IMR-90 (cell line): ENCODE measurements around the gene MAVS. TPM values are rescaled to one million over a fixed set of nuclear protein-coding genes. Genes with fewer than 3 reads are reported as not detected.

Experiments
- ATAC-seq: fragments of 200-7000 bp; cut with Tn5 transposase; 2 replicates; pipeline ENCODE4 v1.9.1; 2020; ENCODE audit warnings: low read depth, mild to moderate bottlenecking, moderate library complexity
- BruUV-seq: library from RNA; stranded (reverse); fragments of 400-500 nt; replicated peaks from 2 replicates; lab custom pipeline; 2021; lab: Mats Ljungman, UMichigan
- CTCF ChIA-PET: fragments of 300-600 bp; formaldehyde crosslinking; extraction: SDS; loops from one replicate; lab custom pipeline; 2021; ENCODE audit warnings: antibody characterized with exemption; lab: Yijun Ruan, JAX
- POLR2A ChIA-PET: fragments of 300-600 bp; sonication (Branson Sonifier 250); formaldehyde crosslinking; loops from one replicate; lab custom pipeline; 2022; ENCODE audit warnings: antibody characterized with exemption; ENCODE audit not compliant: unreplicated experiment; lab: Charles Lee
- DNase-seq: peaks from one replicate; pipeline ENCODE4 v3.0.0; 2013
- H2AFZ ChIP-seq: replicated peaks from 2 replicates; pipeline ENCODE3; 2013; ENCODE audit warnings: low read length, mild to moderate bottlenecking; ENCODE audit not compliant: poor library complexity
- H2AK5ac ChIP-seq: 2 replicates; pipeline ENCODE4 v1.6.1; 2013; ENCODE audit warnings: low read depth, low read length, inconsistent platforms
- H2AK9ac ChIP-seq: replicated peaks from 2 replicates; pipeline ENCODE3; 2013; ENCODE audit warnings: mild to moderate bottlenecking, low read depth, low read length, moderate library complexity; ENCODE audit not compliant: poor library complexity
- H2BK120ac ChIP-seq: 2 replicates; pipeline ENCODE4 v1.6.1; 2013; ENCODE audit warnings: low read depth, low read length, inconsistent platforms
- H2BK15ac ChIP-seq: 3 replicates; pipeline ENCODE4 v1.6.1; 2013; ENCODE audit warnings: low read depth, low read length, inconsistent platforms
- H2BK20ac ChIP-seq: 2 replicates; pipeline ENCODE4 v1.6.1; 2013; ENCODE audit warnings: low read depth, mild to moderate bottlenecking, inconsistent platforms, low read length, moderate library complexity
- H2BK5ac ChIP-seq: 2 replicates; pipeline ENCODE4 v1.6.1; 2013; ENCODE audit warnings: mild to moderate bottlenecking, low read depth, low read length, inconsistent platforms; ENCODE audit not compliant: poor library complexity, severe bottlenecking
- H3K14ac ChIP-seq: replicated peaks from 2 replicates; pipeline ENCODE4 v1.6.1; 2013; ENCODE audit warnings: low read depth, low read length, inconsistent platforms
- H3K18ac ChIP-seq: 2 replicates; pipeline ENCODE4 v1.6.1; 2013; ENCODE audit warnings: low read depth, low read length, control low read depth
- H3K23ac ChIP-seq: 2 replicates; pipeline ENCODE4 v1.6.1; 2013; ENCODE audit warnings: low read depth, low read length, inconsistent platforms
- H3K27ac ChIP-seq: 2 replicates; pipeline ENCODE4 v1.5.1; 2013; ENCODE audit warnings: mild to moderate bottlenecking, control low read depth, low read length; ENCODE audit not compliant: insufficient read depth
- H3K27me3 ChIP-seq: 2 replicates; pipeline ENCODE4 v1.6.1; 2013; ENCODE audit warnings: low read length; ENCODE audit not compliant: control insufficient read depth, insufficient read depth
- H3K36me3 ChIP-seq: 2 replicates; pipeline ENCODE4 v1.6.1; 2013; ENCODE audit warnings: low read length, mixed read lengths; ENCODE audit not compliant: control insufficient read depth, insufficient read depth
- H3K4ac ChIP-seq: 2 replicates; pipeline ENCODE4 v1.6.1; 2013; ENCODE audit warnings: low read depth, low read length, inconsistent platforms
- H3K4me1 ChIP-seq: 2 replicates; pipeline ENCODE4 v1.6.1; 2013; ENCODE audit warnings: low read length, mixed read lengths; ENCODE audit not compliant: control insufficient read depth, insufficient read depth
- H3K4me2 ChIP-seq: 2 replicates; pipeline ENCODE4 v1.6.1; 2013; ENCODE audit warnings: low read depth, mild to moderate bottlenecking, control low read depth, low read length, moderate library complexity
- H3K4me3 ChIP-seq: 2 replicates; pipeline ENCODE4 v1.5.1; 2013; ENCODE audit warnings: low read depth, mild to moderate bottlenecking, control low read depth, low read length, moderate library complexity; ENCODE audit not compliant: insufficient read depth
- H3K56ac ChIP-seq: 2 replicates; pipeline ENCODE4 v1.6.1; 2013; ENCODE audit warnings: low read length, inconsistent platforms; ENCODE audit not compliant: insufficient read depth; ENCODE audit errors: extremely low read depth
- H3K79me1 ChIP-seq, 2 experiments: 2 replicates each; pipeline ENCODE4 v1.6.1; 2013; ENCODE audit warnings: low read length in 2 of 2, inconsistent platforms in 1 of 2, low read depth in 1 of 2
- H3K9ac ChIP-seq: 2 replicates; pipeline ENCODE4 v1.6.1; 2013; ENCODE audit warnings: low read depth, low read length, control low read depth
- H3K9me1 ChIP-seq: 2 replicates; pipeline ENCODE4 v1.6.1; 2013; ENCODE audit warnings: low read length, inconsistent platforms; ENCODE audit not compliant: insufficient read depth
- H3K9me3 ChIP-seq: 2 replicates; pipeline ENCODE4 v1.6.1; 2013; ENCODE audit warnings: low read length; ENCODE audit not compliant: control insufficient read depth, insufficient read depth
- H4K20me1 ChIP-seq: 2 replicates; pipeline ENCODE4 v1.6.1; 2013; ENCODE audit warnings: low read length, inconsistent platforms; ENCODE audit not compliant: insufficient read depth
- H4K5ac ChIP-seq: 2 replicates; pipeline ENCODE4 v1.6.1; 2013; ENCODE audit warnings: mild to moderate bottlenecking, low read depth, low read length, control low read depth
- H4K8ac ChIP-seq, 2 experiments: 2 replicates each; pipeline ENCODE4 v1.6.1; 2013; ENCODE audit warnings: low read depth in 2 of 2, low read length in 2 of 2, control low read depth in 1 of 2, inconsistent platforms in 1 of 2
- H4K91ac ChIP-seq: 2 replicates; pipeline ENCODE4 v1.6.1; 2013; ENCODE audit warnings: low read depth, low read length, inconsistent platforms; ENCODE audit not compliant: insufficient read depth
- BHLHE40 ChIP-seq: fragments of 150-350 bp; IDR thresholded peaks from 2 replicates; pipeline ENCODE4 v1.6.1; 2016; ENCODE audit warnings: mild to moderate bottlenecking, low read depth, low read length
- CEBPB ChIP-seq: IDR thresholded peaks from 2 replicates; pipeline ENCODE4 v1.6.1; 2012; ENCODE audit warnings: low read depth, low read length, improper control_type of control experiment
- CHD1 ChIP-seq: IDR thresholded peaks from 2 replicates; pipeline ENCODE4 v1.6.1; 2012; ENCODE audit warnings: low read depth, low read length, improper control_type of control experiment
- MAFK ChIP-seq: IDR thresholded peaks from 2 replicates; pipeline ENCODE4 v1.6.1; 2012; ENCODE audit warnings: low read depth, low read length, improper control_type of control experiment
- MAZ ChIP-seq: IDR thresholded peaks from 2 replicates; pipeline ENCODE4 v1.6.1; 2012; ENCODE audit warnings: low read depth, mild to moderate bottlenecking, low read length, improper control_type of control experiment, moderate library complexity, borderline replicate concordance
- MXI1 ChIP-seq: IDR thresholded peaks from 2 replicates; pipeline ENCODE4 v1.6.1; 2012; ENCODE audit warnings: low read depth, mild to moderate bottlenecking, low read length, moderate library complexity, borderline replicate concordance
- NFE2L2 ChIP-seq: fragments of 150-350 bp; IDR thresholded peaks from 2 replicates; pipeline ENCODE4 v1.6.1; 2016; ENCODE audit warnings: low read depth, mild to moderate bottlenecking, low read length
- POLR2A ChIP-seq: IDR thresholded peaks from 2 replicates; pipeline ENCODE4 v1.6.1; 2012; ENCODE audit warnings: mild to moderate bottlenecking, low read depth, low read length
- RAD21 ChIP-seq: IDR thresholded peaks from 2 replicates; pipeline ENCODE4 v1.6.1; 2012; ENCODE audit warnings: low read length, improper control_type of control experiment
- SMC3 ChIP-seq: fragments of 150-350 bp; IDR thresholded peaks from 2 replicates; pipeline ENCODE4 v1.6.1; 2016; ENCODE audit warnings: low read depth, mild to moderate bottlenecking, antibody characterized with exemption, low read length, moderate library complexity
- USF2 ChIP-seq: fragments of 150-350 bp; IDR thresholded peaks from 2 replicates; pipeline ENCODE4 v1.6.1; 2017; ENCODE audit warnings: mild to moderate bottlenecking, antibody characterized with exemption, low read length, low read depth
- WGBS, 2 experiments: methylation state at CpG; one replicate each; pipeline versions ENCODE4 v1.1.5 to v1.1.7; 2013; ENCODE audit warnings: missing lambda C conversion rate in 2 of 2; ENCODE audit not compliant: insufficient read length in 1 of 2; ENCODE audit errors: extremely low coverage in 2 of 2; 5-methylcytosine and 5-hydroxymethylcytosine counted together
- dilution Hi-C: fragments of 300-500 bp; cut with HindIII; formaldehyde crosslinking; loops from one replicate; pipeline ENCODE4 v1.14.3; 2018; ENCODE audit warnings: low sequenced_read_pairs; ENCODE audit not compliant: unreplicated experiment
- in situ Hi-C: fragments of 300-500 bp; cut with MboI; formaldehyde crosslinking; loops from 3 replicates; pipeline ENCODE4 v1.14.3; 2019; ENCODE audit warnings: low sequenced_read_pairs, inconsistent platforms, mixed read lengths
- intact Hi-C: fragments of 100-400 bp; cut with micrococcal nuclease; formaldehyde crosslinking; loops from 2 replicates; pipeline ENCODE4 v1.10.0; 2022
- polyA plus RNA-seq, 3 experiments: library from polyadenylated mRNA; depleted of rRNA; stranded (reverse); fragments of >200 nt; gene quantifications; 2 replicates each; pipeline ENCODE4 v1.2.3, GENCODE V29; 2012; ENCODE audit warnings: low replicate concordance in 1 of 3
- total RNA-seq: library from RNA; depleted of rRNA; stranded (reverse); fragments of >200 nt; gene quantifications from 2 replicates; pipeline ENCODE4 v1.2.3, GENCODE V29; 2012

The MAVS gene
- total and polyA plus RNA-seq, 2 of the 4 experiments (the other 2 are of a cell fraction), result 10.4 to 15.6 TPM

GRCh38 chr20:3812975-3813847 is 33.4 kb upstream of the MAVS start:
- Histone ChIP-seq H3K9me1 (peaks cover 12% of the 10 kb centered on the region), H2BK20ac (peak overlapping the region; percentile 52), H3K4me3 (no peak overlapping the region), H3K14ac (peak overlapping the region; percentile 53; the same call in 1 of the 2 replicates), H4K8ac (peak overlapping the region; percentile 40 to 81; a peak in 3 of 4 replicates), H3K36me3 (no peaks in the 10 kb centered on the region), H3K4me2 (no peak overlapping the region), H3K18ac (peak overlapping the region; percentile 60), H3K9me3 (no peaks in the 10 kb centered on the region), H2AK5ac (peak overlapping the region; percentile 98), H2BK5ac (peak overlapping the region; percentile 70), H3K4ac (peak overlapping the region; percentile 91), H3K27ac (peak overlapping the region; percentile 47; the same call in 1 of the 2 replicates), H3K9ac (no peak overlapping the region), H3K4me1 (peaks cover 14% of the 10 kb centered on the region), H2AK9ac (peak overlapping the region; percentile 3), H2AFZ (peak overlapping the region; percentile 63), H2BK15ac (peak overlapping the region; percentile 88; the same call in 2 of the 3 replicates), H3K56ac (peak overlapping the region; percentile 28; the same call in 1 of the 2 replicates), H3K79me1 (peaks cover 4 to 26% of the 10 kb centered on the region in 2 experiments; a peak in 3 of 4 replicates), H4K20me1 (no peaks in the 10 kb centered on the region), H2BK120ac (peak overlapping the region; percentile 62), H4K5ac (peak overlapping the region; percentile 69), H3K27me3 (no peaks in the 10 kb centered on the region), H3K23ac (peak overlapping the region; percentile 35; the same call in 1 of the 2 replicates), H4K91ac (peak overlapping the region; percentile 79)
- WGBS, 2 experiments, result 92% methylated on average over 5 of the region's 8 CpGs; no CpG with 5 or more reads in 1 of the 2 experiments
- ATAC-seq (no peak), DNase-seq (no peak)
- BruUV-seq, result no TSS peak
- in situ Hi-C loops (no loop called here), dilution Hi-C loops (no loop called here), intact Hi-C loops (loop anchor here (2.0 kb wide), 1 partner anchor 14 kb away; no protein-coding TSS in a partner anchor)
- TF ChIP-seq CHD1 (no peak), MAZ (no peak), SMC3 (no peak), USF2 (no peak), MAFK (no peak), BHLHE40 (no peak), RAD21 (no peak), NFE2L2 (no peak), CEBPB (no peak), POLR2A (no peak), MXI1 (no peak)
- ChIA-PET POLR2A (no interaction called here), CTCF (no interaction called here)
